ENCODE results near the gene NAPSA. TPM values are rescaled to one million over a fixed set of nuclear protein-coding genes. Genes with fewer than 3 reads are reported as not detected.

NAPSA gene
- total and polyA plus RNA-seq, 10 of the 15 experiments (the other 5 are each of a cell fraction or from before 2014, with no cell fraction given) = 6.7 to 45.4 (median 17.1) TPM

- TF ChIP-seq SUZ12 (IDR thresholded peaks at IDR 0.05; ENCODE audit: unreplicated experiment) = no peak
- peak; percentile 77 for TF ChIP-seq POLR2A (IDR thresholded peaks at IDR 0.05; ENCODE audit: low read depth, low read length)
- TF ChIP-seq TCF7 (IDR thresholded peaks at IDR 0.05; ENCODE audit: borderline replicate concordance) = no peak
- TF ChIP-seq IRF4 (IDR thresholded peaks at IDR 0.05; ENCODE audit: low read depth, low read length) = no peak; the same call in 1 of the 2 replicates
- no peak for TF ChIP-seq NFYB (IDR thresholded peaks at IDR 0.05; ENCODE audit: insufficient read depth, low read depth, low read length)
- TF ChIP-seq, protein P1, sequence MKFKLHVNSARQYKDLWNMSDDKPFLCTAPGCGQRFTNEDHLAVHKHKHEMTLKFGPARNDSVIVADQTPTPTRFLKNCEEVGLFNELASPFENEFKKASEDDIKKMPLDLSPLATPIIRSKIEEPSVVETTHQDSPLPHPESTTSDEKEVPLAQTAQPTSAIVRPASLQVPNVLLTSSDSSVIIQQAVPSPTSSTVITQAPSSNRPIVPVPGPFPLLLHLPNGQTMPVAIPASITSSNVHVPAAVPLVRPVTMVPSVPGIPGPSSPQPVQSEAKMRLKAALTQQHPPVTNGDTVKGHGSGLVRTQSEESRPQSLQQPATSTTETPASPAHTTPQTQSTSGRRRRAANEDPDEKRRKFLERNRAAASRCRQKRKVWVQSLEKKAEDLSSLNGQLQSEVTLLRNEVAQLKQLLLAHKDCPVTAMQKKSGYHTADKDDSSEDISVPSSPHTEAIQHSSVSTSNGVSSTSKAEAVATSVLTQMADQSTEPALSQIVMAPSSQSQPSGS (IDR thresholded peaks at IDR 0.05; ENCODE audit: low read length) = peak; percentile 94
- peak; percentile 41 for TF ChIP-seq RUNX3 (IDR thresholded peaks at IDR 0.05; ENCODE audit: low read length)
- TF ChIP-seq TBL1XR1 (IDR thresholded peaks at IDR 0.05; ENCODE audit: low read depth, low read length) = no peak
- no peak for TF ChIP-seq CEBPB (IDR thresholded peaks at IDR 0.05; ENCODE audit: borderline replicate concordance in 1 of 2, low read depth in 2 of 2, low read length in 2 of 2)
- TF ChIP-seq, protein P2, sequence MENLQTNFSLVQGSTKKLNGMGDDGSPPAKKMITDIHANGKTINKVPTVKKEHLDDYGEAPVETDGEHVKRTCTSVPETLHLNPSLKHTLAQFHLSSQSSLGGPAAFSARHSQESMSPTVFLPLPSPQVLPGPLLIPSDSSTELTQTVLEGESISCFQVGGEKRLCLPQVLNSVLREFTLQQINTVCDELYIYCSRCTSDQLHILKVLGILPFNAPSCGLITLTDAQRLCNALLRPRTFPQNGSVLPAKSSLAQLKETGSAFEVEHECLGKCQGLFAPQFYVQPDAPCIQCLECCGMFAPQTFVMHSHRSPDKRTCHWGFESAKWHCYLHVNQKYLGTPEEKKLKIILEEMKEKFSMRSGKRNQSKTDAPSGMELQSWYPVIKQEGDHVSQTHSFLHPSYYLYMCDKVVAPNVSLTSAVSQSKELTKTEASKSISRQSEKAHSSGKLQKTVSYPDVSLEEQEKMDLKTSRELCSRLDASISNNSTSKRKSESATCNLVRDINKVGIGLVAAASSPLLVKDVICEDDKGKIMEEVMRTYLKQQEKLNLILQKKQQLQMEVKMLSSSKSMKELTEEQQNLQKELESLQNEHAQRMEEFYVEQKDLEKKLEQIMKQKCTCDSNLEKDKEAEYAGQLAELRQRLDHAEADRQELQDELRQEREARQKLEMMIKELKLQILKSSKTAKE (IDR thresholded peaks at IDR 0.05; ENCODE audit: low read depth, poor library complexity, severe bottlenecking) = peak; percentile 68
- peak; percentile 83 for TF ChIP-seq ESRRA (IDR thresholded peaks at IDR 0.05; ENCODE audit: low read length)
- no peak for TF ChIP-seq SREBF1 (IDR thresholded peaks at IDR 0.05; ENCODE audit: low read length)
- TF ChIP-seq PAX8 (IDR thresholded peaks at IDR 0.05) = no peak
- 0 out of 4 replicates have a peak, but pooled peaks have one; percentile 11 to 16 for TF ChIP-seq BHLHE40 (IDR thresholded peaks at IDR 0.05; ENCODE audit: borderline replicate concordance in 1 of 2, low read depth in 2 of 2, low read length in 1 of 2)
- no peak; the same call in 1 of the 2 replicates for TF ChIP-seq HCFC1 (IDR thresholded peaks at IDR 0.05; ENCODE audit: low read length)
- TF ChIP-seq EED (IDR thresholded peaks at IDR 0.05; ENCODE audit: low read depth) = peak; percentile 69
- TF ChIP-seq MTA2 (IDR thresholded peaks at IDR 0.05; ENCODE audit: low read depth) = no peak; the same call in 1 of the 2 replicates
- 0 out of 2 replicates have a peak, but pooled peaks have one; percentile 39 for TF ChIP-seq DPF2 (IDR thresholded peaks at IDR 0.05)
- TF ChIP-seq, protein P3, sequence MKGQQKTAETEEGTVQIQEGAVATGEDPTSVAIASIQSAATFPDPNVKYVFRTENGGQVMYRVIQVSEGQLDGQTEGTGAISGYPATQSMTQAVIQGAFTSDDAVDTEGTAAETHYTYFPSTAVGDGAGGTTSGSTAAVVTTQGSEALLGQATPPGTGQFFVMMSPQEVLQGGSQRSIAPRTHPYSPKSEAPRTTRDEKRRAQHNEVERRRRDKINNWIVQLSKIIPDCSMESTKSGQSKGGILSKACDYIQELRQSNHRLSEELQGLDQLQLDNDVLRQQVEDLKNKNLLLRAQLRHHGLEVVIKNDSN (IDR thresholded peaks at IDR 0.05; ENCODE audit: borderline replicate concordance, extremely low read length, insufficient read depth, low read depth, low read length) = no peak
- no peak for TF ChIP-seq BCL11A (IDR thresholded peaks at IDR 0.05; ENCODE audit: low read depth, low read length)
- peak; percentile 100 for TF ChIP-seq CREB1 (IDR thresholded peaks at IDR 0.05; ENCODE audit: low read depth)
- 0 out of 2 replicates have a peak, but pooled peaks have one; percentile 30 for TF ChIP-seq PAX5 (IDR thresholded peaks at IDR 0.05; ENCODE audit: borderline replicate concordance, low read depth, low read length)
- TF ChIP-seq KLF5 (IDR thresholded peaks at IDR 0.05; ENCODE audit: partially characterized antibody) = no peak
- TF ChIP-seq ELK1 (IDR thresholded peaks at IDR 0.05; ENCODE audit: low read depth, low read length) = no peak
- no peak for TF ChIP-seq MTA3 (IDR thresholded peaks at IDR 0.05; ENCODE audit: borderline replicate concordance, low read length)
- TF ChIP-seq POLR2AphosphoS5 (IDR thresholded peaks at IDR 0.05; ENCODE audit: low read length) = peak; percentile 64
These were observed 6.7 kb downstream of the NAPSA start (continued) for GRCh38 chr19:50358483-50359327.

Measured in GM12878 (cell line).